Left hindlimb (tissue), 1 donor: Measurements from ENCODE around the gene CENPH.
"Not testable (repeated sequence)": the region's sequence is repeated elsewhere in the genome, so short reads cannot be mapped to it uniquely, and the experiment has no call there.

ENCODE experiments used
- DNase-seq: peaks from one replicate; pipeline ENCODE4 v3.0.0-alpha.2; 2018

Gene CENPH

GRCh38 chr5:69255940-69256339, 66.6 kb downstream of the CENPH start:
- not testable (repeated sequence) for DNase-seq

GRCh38 chr5:69257577-69257976, 68.2 kb downstream of the CENPH start:
- no peak for DNase-seq
